Right lobe of liver (tissue), 6 donors: Measurements from ENCODE around the gene PLCXD3. TPM values are rescaled to one million over a fixed set of nuclear protein-coding genes. Genes with fewer than 3 reads are reported as not detected.

Experiments
- ATAC-seq, 4 donors: fragments of 200-7000 bp; cut with Tn5 transposase; one replicate each; pipeline ENCODE4 v1.9.1; 2020; ENCODE audit warnings: mild to moderate bottlenecking in 4 of 4, moderate library complexity in 4 of 4
- DNase-seq, 3 donors: peaks; one replicate each; pipeline ENCODE4 v3.0.0-alpha.2; 2020
- H3K27ac ChIP-seq, 3 donors: fragments of 200-600 bp; one replicate each; pipeline ENCODE4 v1.8.0; 2022
- H3K27me3 ChIP-seq, 2 donors: fragments of 200-600 bp; one replicate each; pipeline ENCODE4 v1.8.0; 2022
- H3K36me3 ChIP-seq, 4 donors: fragments of 200-600 bp; sonication (generic) in 1 of 4; one replicate each; pipeline versions ENCODE4 v1.5.1 to v1.8.0; 2017 to 2022; ENCODE audit warnings: control low read depth in 1 of 4
- H3K4me1 ChIP-seq, 4 donors: fragments of 200-600 bp; sonication (generic) in 1 of 4; one replicate each; pipeline versions ENCODE4 v1.5.1 to v1.8.0; 2017 to 2022; ENCODE audit warnings: control low read depth in 1 of 4
- H3K4me3 ChIP-seq, 3 donors: fragments of 200-600 bp; one replicate each; pipeline ENCODE4 v1.8.0; 2022
- H3K9me3 ChIP-seq, 4 donors: fragments of 200-600 bp; sonication (generic) in 1 of 4; one replicate each; pipeline versions ENCODE4 v1.5.1 to v1.8.0; 2017 to 2022; ENCODE audit warnings: control low read depth in 1 of 4
- CTCF ChIP-seq, 4 donors: fragments of 200-600 bp in 3 of 4; fragments of 450-650 bp in 1 of 4; IDR thresholded peaks; one replicate each; pipeline versions ENCODE4 v1.5.1 to v1.8.0; 2016 to 2022; ENCODE audit warnings: antibody characterized with exemption in 4 of 4, mild to moderate bottlenecking in 2 of 4
- POLR2A ChIP-seq: fragments of 450-650 bp; IDR thresholded peaks from one replicate; pipeline ENCODE4 v1.6.1; 2017; ENCODE audit warnings: antibody characterized with exemption, mild to moderate bottlenecking
- WGBS: methylation state at CpG from one replicate; pipeline ENCODE4 v1.1.6; 2018; ENCODE audit warnings: low coverage, low lambda C conversion rate; ENCODE audit not compliant: insufficient coverage; ENCODE audit errors: missing lambda C conversion rate; 5-methylcytosine and 5-hydroxymethylcytosine counted together
- intact Hi-C, 2 donors: fragments of 100-400 bp; cut with DNase I; formaldehyde crosslinking; loops; one replicate each; pipeline versions ENCODE4 v1.11.2 to v1.14.1; 2022
- total RNA-seq, 6 experiments: library from RNA; depleted of rRNA in 2 of 6; stranded (reverse); fragments of >200 nt in 2 of 6; fragmentation: NEBNext Ultra II Directional in 3 of 6; extraction: Animal tissue kit (Norgen Biotek cat#: 25700) in 3 of 6; gene quantifications; one replicate each; pipeline versions ENCODE4 v1.1.0 to v1.2.4, GENCODE V29; 2016 to 2023
- donor health status: DM: no; HTN: yes; CAD: no.
- donor health status: DM: no; HTN: no; CAD: no.
- donor health status: DM: no; HTN: no; CAD: no.
- donor health status: DM: no; HTN: yes; CAD: no.
- donor health status: DM: no; HTN: yes; CAD: no.

The PLCXD3 gene
- total RNA-seq, 6 experiments from 2014 or later, result 0.27 to 3.5 (median 1.1) TPM

- peaks cover 0 to 12% (median 0%) of the 10 kb centered on the region in 4 donors for H3K4me1 ChIP-seq
- no peak for ATAC-seq
- H3K36me3 ChIP-seq, result no peaks in the 10 kb centered on the region
- no peak overlapping the region for H3K4me3 ChIP-seq
- no peak for TF ChIP-seq POLR2A
- TF ChIP-seq CTCF (IDR thresholded peaks at IDR 0.05), result no peak
- no peak for DNase-seq
- peaks cover 0 to 12% of the 10 kb centered on the region in 2 donors for H3K27me3 ChIP-seq
- WGBS, result 57% methylated on average over 1 of the region's 1 CpG
- H3K9me3 ChIP-seq, result no peaks in the 10 kb centered on the region
- H3K27ac ChIP-seq, result no peak overlapping the region
- intact Hi-C loops, result no loop called here
These were observed 75.1 kb downstream of the PLCXD3 start for GRCh38 chr5:41435276-41435675.

DNA sequence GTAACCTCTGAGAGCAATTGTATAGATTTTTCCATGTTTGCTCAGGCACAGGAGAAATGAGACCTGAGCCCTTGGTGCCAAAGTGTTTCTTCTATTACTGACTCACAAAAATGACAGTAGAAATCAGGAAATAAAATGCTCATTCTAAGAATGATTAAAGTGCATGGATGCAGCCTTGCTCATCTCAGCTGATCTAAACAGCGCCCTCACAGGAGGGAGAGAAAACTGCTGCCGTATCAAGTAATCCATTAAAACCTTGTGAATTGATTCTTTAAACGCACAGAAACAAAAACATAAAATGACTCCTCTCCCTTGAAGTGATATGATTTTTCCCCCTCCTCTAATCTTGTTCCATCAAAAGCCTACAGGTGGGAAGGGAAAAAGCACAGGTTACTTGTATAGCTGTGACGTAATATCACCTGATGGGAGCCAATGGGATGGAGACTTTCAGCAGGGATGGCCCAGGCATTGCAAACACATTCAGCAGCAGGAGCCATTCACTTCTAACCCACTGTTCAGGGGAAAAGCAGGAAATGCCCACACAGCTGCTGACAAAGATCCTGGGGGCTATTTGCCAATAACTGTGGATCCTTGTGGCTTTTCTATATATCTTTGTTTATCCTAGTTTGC, 76.7 kb downstream of the PLCXD3 start:
- peak in 2 of 4 donors; percentile 24 to 44 for ATAC-seq
- whole genome bisulfite sequencing, result 62% methylated on average over 4 of the region's 4 CpGs

DNA sequence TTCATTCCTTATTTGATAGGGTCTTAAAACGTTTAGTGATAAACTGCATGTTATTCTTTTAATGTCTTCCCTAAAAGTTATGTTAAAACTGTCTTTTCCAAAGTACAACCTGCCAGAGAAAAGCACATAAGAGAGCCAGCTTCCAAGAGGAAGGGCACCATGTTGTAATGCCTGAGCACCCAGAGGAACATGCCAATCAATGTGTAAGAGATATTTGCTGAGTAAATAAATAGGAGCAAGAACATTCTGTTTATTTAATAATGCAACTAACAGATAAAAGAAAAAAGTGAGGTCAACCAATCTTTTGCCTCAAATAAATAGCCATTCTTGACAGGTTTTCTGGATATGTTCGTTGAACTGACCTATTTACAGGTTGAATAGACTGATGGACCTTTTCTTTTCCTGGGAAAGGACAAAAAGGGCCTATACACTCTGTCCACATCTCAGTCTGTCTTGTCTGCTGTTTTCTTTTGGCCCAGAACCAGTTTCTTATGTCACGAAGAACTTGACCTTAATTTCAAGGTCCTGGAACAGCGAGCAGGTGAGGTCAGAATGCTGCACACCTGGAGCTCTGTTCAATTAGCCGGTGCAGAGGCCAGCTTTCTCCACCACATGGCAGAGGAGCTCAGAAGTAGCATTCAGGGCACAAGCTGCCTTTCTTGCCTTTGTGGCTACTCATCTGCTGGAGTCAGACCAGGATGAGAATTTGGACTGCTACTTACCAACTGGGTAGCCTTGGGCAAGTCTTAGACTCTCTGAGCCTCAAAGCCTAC, 77.7 kb downstream of the PLCXD3 start:
- TF ChIP-seq POLR2A (no peak), CTCF (IDR thresholded peaks at IDR 0.05) (no peak)
- peak in 1 of 3 donors; percentile 52 for DNase-seq
- Histone ChIP-seq H3K27me3 (peaks cover 0 to 16% of the 10 kb centered on the region in 2 donors), H3K9me3 (no peaks in the 10 kb centered on the region), H3K4me1 (peaks cover 0 to 12% (median 0%) of the 10 kb centered on the region in 4 donors), H3K36me3 (no peaks in the 10 kb centered on the region), H3K4me3 (no peak overlapping the region), H3K27ac (no peak overlapping the region)
- intact Hi-C loops, result no loop called here
- ATAC-seq, result peak; percentile 84 to 96 (median 91)
- 29% methylated on average over 5 of the region's 5 CpGs for WGBS

More for the DNA sequence above, 76.7 kb downstream of the PLCXD3 start:
- no peak overlapping the region for H3K4me3 ChIP-seq
- DNase-seq, result no peak
- no peak overlapping the region for H3K27ac ChIP-seq
- no peaks in the 10 kb centered on the region for H3K36me3 ChIP-seq
- intact Hi-C loops, result no loop called here
- peaks cover 0 to 16% of the 10 kb centered on the region in 2 donors for H3K27me3 ChIP-seq
- TF ChIP-seq CTCF (IDR thresholded peaks at IDR 0.05), result peak; percentile 17 to 47 (median 27)
- TF ChIP-seq POLR2A, result no peak
- no peaks in the 10 kb centered on the region for H3K9me3 ChIP-seq
- H3K4me1 ChIP-seq, result peaks cover 0 to 12% (median 0%) of the 10 kb centered on the region in 4 donors

GRCh38 chr5:41427505-41427904, 82.9 kb downstream of the PLCXD3 start:
- DNase-seq (no peak), ATAC-seq (peak in 2 of 4 donors; percentile 18 to 35)
- 67% methylated on average over 1 of the region's 1 CpG for WGBS
- Histone ChIP-seq H3K4me1 (peaks cover 0 to 5% (median 0%) of the 10 kb centered on the region in 4 donors), H3K9me3 (no peaks in the 10 kb centered on the region), H3K36me3 (no peaks in the 10 kb centered on the region), H3K27me3 (peaks cover 0 to 11% of the 10 kb centered on the region in 2 donors), H3K27ac (no peak overlapping the region), H3K4me3 (no peak overlapping the region)
- TF ChIP-seq CTCF (IDR thresholded peaks at IDR 0.05), result no peak
- TF ChIP-seq POLR2A, result no peak
- intact Hi-C loops, result no loop called here
